Measurements from ENCODE around the gene LFNG. TPM values are rescaled to one million over a fixed set of nuclear protein-coding genes. Genes with fewer than 3 reads are reported as not detected.

Gene LFNG
- total RNA-seq, 1 donor from 2014 or later, result 42.6 TPM

DNA sequence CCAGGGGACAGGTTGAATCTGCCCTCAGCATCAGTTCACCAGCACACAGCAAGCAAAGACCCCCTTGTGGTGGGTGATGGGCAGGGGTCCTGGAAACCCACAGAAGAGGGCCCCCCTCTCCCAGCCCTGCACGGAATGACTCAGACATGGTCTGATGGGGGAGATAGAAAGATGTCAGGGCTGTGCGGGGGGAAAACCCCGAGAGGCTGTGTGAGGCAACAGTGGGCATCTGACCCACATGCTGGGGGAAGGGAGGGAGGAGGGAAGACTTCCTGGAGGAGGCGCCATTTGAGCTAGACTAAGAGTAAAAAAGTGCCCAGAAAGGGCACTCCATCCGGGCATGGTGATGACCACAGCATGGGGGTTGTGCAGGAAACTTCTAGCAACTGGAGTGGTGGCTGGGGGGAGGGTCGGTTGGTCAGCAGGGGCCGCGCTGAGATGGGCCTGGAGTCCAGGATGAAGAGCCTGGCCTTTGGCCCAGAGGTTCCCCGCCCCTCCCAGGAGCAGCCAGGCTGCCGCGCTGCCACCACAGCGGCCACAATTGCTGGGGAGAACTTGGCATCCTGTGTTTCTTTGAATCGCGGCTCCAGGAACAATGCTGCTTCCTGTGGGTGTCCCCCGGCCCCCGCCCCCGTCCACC lies 2.5 kb downstream of the LFNG start:
- intact Hi-C loops (cut with DNase I), result no loop called here
- Histone ChIP-seq H3K27me3 (ENCODE audit: low read depth) (no peaks in the 10 kb centered on the region), H3K36me3 (peaks cover 23% of the 10 kb centered on the region), H3K27ac (peak overlapping the region; percentile 92), H3K9me3 (no peaks in the 10 kb centered on the region), H3K4me1 (peaks cover 77% of the 10 kb centered on the region), H3K4me3 (peak overlapping the region; percentile 77)
- TF ChIP-seq, protein P1, sequence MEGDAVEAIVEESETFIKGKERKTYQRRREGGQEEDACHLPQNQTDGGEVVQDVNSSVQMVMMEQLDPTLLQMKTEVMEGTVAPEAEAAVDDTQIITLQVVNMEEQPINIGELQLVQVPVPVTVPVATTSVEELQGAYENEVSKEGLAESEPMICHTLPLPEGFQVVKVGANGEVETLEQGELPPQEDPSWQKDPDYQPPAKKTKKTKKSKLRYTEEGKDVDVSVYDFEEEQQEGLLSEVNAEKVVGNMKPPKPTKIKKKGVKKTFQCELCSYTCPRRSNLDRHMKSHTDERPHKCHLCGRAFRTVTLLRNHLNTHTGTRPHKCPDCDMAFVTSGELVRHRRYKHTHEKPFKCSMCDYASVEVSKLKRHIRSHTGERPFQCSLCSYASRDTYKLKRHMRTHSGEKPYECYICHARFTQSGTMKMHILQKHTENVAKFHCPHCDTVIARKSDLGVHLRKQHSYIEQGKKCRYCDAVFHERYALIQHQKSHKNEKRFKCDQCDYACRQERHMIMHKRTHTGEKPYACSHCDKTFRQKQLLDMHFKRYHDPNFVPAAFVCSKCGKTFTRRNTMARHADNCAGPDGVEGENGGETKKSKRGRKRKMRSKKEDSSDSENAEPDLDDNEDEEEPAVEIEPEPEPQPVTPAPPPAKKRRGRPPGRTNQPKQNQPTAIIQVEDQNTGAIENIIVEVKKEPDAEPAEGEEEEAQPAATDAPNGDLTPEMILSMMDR (IDR thresholded peaks at IDR 0.05), result no peak
- peak; percentile 1 for ATAC-seq
- peak; percentile 74 for DNase-seq

DNA sequence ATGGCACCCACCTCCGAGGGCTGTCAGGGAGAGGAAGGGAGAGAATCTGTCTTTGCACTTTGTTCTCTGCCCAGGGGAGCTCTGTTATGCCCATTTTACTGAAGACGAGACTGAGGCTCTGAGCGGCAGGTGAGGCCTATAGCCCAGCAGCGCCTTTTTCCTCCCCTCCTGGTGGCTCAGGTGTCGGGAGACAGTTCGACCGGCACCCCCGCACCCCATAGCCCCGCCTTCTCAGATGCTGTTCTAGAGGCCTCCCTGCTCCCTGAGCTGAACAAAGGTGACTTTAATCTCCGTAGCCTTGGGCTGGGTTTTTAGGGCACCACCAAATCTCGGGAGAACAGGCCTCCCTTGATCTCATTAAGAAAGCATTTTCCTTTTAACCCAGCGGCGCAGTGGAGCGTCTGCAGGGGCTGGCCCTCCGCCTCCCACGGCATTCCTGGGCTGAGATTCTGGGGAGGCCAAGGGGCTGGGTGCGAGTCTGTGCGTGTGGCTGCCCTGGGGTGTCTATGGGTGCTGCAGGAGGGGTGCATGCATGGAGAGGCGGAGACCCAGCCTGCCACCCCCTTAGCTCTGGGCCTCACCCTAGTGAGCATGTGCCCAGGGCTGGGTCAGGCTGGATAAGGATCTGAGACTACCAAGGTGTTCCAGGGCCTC lies 3.3 kb downstream of the LFNG start:
- no peaks in the 10 kb centered on the region for H3K9me3 ChIP-seq
- DNase-seq (no peak), ATAC-seq (no peak)
- peaks cover 85% of the 10 kb centered on the region for H3K4me1 ChIP-seq
- H3K27ac ChIP-seq, result peak overlapping the region; percentile 92
- TF ChIP-seq, protein P1 (IDR thresholded peaks at IDR 0.05), result no peak
- no peaks in the 10 kb centered on the region for H3K27me3 ChIP-seq (ENCODE audit: low read depth)
- peaks cover 30% of the 10 kb centered on the region for H3K36me3 ChIP-seq
- intact Hi-C loops (cut with DNase I), result no loop called here
- peak overlapping the region; percentile 77 for H3K4me3 ChIP-seq

DNA sequence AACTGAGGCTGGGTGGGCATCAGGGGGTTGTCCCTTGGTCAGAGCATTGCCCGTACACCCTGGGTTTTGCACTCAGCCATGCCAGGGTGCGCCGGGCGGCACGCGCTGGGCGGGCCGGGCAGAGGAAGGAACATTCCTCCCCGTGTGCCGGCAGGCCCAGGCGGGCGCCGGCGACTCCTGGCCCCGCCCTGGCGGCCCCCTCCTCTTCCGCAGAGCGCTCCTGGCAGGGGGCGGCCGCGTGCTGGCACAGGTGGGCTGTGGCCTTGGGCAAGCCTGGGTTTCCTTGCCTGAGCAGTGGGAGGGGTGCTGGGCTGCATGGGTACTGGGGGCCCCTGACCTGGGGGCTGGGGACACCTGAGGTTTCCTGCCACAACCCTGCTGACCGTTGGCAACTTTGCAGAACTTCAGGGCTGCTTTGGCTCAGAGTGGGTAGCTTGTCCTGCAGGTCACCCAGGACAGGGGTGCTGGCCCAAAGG lies 3.9 kb downstream of the LFNG start:
- Histone ChIP-seq H3K4me3 (peak overlapping the region; percentile 77), H3K9me3 (no peaks in the 10 kb centered on the region), H3K27me3 (ENCODE audit: low read depth) (no peaks in the 10 kb centered on the region), H3K4me1 (peaks cover 90% of the 10 kb centered on the region), H3K27ac (peak overlapping the region; percentile 92), H3K36me3 (peaks cover 36% of the 10 kb centered on the region)
- DNase-seq (peak; percentile 77), ATAC-seq (peak; percentile 50 to 62)
- intact Hi-C loops (cut with DNase I), result no loop called here
- TF ChIP-seq, protein P1 (IDR thresholded peaks at IDR 0.05), result no peak

DNA sequence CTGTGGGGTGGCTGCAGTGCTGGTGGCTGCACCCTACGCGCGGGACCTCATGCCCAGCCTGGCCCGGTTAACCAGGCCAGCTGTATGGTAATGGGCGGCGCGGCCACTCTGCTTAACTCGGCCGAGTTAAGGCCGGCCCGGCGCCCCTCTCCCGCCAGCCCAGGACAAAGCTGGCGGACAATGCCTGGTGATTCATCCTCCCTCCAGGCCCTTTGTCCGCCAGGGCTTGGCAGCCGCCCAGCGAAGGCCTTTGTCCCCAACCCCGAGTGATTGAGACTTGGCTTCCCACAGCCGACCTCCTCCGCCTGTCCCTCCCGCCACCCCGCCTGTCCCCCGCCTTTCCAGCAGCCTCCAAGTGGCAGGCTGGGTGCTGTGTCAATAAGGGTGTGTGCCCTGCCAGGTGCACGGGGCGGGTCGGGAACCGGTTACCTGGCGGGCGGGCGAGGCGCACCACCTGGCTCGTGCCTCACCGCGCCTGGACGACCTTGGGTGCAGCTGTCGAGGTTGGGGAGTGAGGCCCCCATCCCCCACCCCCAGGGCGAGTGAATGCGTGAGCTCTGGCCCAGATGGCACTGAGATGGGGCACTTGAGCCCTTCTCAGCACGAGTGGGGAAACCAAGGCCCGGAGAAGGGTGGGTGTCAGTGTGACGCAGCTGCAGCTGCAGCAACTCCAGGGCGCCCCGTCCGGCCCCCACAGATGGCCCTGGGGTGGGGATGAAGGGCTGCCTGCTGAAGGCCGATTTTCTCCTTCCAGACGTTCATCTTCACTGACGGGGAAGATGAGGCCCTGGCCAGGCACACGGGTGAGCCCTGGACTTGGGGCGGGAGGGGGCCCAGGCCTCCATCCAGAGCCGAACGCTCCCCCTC lies 4.6 kb downstream of the LFNG start:
- H3K36me3 ChIP-seq, result peaks cover 42% of the 10 kb centered on the region
- peak overlapping the region; percentile 92 for H3K27ac ChIP-seq
- peak overlapping the region; percentile 77 for H3K4me3 ChIP-seq
- TF ChIP-seq, protein P1 (IDR thresholded peaks at IDR 0.05), result no peak
- H3K9me3 ChIP-seq, result no peaks in the 10 kb centered on the region
- ATAC-seq, result peak; percentile 68 to 74
- H3K27me3 ChIP-seq (ENCODE audit: low read depth), result no peaks in the 10 kb centered on the region
- H3K4me1 ChIP-seq, result peaks cover 90% of the 10 kb centered on the region
- DNase-seq, result peak; percentile 90
- intact Hi-C loops (cut with DNase I), result no loop called here

All from lower lobe of right lung (tissue), 2 donors.